COLO668 (cell line): ENCODE results near the gene ZNF580.

Experiments
- DNase-seq: peaks from one replicate; lab custom pipeline; 2025; ENCODE audit not compliant: unreplicated experiment; lab: John Stamatoyannopoulos, UW

The ZNF580 gene

DNA sequence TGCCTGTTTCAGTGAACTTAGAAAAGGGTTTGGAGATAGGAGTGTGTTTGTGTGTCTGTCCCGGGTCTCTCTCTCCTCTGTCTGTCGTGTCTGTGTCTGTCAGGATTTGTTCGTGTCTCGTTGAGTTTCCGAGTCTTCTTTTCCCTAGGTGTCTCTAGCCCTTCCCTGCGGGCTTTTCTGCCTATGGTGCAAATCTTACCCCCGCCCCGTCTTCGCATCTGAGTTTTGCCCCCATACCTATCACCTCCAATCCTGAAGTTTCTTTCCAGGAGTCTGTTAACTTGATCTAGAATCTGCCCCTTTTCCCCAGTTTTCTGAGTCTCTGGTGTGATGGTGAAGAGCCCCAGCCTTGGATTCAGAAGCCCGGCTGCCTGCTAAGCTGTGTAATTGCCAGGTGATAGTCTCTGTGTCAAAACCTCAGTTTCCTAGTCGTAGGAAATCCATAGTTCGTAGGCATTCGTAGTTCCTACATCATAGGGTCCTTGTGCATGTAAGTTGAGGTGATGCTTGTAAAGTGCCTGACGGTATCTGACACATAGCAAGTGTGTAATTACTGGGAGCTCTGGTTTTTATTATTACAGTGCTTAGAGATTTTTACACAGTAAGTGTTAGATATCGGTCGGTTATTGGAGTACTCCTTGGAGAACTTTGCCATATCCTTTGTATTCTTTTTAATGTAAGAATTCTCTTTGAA lies 35.0 kb downstream of the ZNF580 start:
- DNase-seq: no peak

DNA sequence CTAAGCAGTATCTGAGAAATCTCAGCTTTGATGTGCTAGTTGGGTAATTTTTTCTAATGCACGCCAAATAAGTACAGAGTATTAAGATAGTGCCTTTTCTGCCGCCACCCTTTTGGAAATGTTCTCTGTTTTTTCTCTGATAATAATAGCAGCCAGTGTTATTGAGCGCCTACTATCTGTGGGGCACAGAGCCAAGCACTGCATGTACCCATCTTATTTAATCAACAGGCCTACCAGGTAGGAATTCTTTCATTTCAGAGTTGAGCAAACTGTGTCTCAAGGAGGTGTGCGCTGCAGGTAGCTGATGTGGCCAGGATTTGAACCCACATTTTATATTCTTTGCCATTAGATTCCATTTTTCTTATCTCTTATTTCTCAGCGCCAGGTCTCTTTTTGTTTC lies 35.6 kb downstream of the ZNF580 start:
- no peak for DNase-seq

DNA sequence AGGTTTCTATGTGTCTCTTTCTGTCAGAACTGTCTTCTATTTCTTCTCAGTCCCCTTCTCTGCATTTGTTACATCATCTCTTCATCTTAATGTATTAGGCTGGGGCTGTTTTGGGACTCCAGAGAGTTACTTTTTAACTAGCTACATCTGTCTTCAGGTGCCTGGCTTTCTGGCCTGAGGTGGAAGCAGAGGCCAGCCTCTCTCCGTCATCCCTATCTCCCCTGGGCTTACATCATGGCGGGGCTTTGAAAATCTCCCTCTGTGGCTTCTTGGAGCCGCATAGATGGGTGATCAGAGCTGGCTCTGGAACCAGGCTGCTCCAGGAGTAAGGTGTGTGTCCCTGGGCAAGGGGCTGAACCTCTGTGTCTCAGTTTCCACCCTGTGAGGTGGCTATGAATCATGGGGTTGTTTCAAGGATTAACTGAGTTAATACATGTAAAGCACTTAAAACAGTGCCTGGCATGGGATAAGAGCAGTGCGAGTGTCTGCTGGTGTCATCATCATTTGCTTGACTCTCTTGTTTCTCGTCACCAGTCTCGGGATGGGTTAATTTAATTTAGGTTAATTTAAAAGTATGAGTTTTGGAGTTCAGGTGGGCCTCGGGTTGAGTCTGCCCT lies 36.2 kb downstream of the ZNF580 start:
- DNase-seq: no peak

DNA sequence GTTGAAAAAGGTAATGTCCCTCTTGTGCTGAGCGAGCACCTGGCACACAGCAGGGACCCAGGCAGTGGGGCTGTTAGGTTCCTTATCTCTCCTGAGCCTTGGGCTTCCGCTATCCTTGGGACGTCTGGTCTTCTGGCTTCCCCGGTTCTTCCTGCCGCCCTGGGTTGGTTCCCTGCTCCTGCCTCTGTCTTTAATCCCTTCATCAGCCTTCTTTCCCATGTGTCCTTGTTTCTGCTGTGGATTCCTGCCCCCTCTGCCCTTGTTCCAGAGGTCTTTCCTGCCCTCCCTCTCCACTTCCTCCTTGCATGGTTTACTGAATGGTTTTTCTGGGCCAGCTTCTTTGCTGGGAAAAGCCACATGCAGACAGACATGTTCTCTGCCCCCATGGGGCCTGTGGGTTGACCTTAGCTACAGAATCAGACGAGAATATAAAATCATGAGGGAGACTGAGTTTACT lies 36.8 kb downstream of the ZNF580 start:
- no peak for DNase-seq

DNA sequence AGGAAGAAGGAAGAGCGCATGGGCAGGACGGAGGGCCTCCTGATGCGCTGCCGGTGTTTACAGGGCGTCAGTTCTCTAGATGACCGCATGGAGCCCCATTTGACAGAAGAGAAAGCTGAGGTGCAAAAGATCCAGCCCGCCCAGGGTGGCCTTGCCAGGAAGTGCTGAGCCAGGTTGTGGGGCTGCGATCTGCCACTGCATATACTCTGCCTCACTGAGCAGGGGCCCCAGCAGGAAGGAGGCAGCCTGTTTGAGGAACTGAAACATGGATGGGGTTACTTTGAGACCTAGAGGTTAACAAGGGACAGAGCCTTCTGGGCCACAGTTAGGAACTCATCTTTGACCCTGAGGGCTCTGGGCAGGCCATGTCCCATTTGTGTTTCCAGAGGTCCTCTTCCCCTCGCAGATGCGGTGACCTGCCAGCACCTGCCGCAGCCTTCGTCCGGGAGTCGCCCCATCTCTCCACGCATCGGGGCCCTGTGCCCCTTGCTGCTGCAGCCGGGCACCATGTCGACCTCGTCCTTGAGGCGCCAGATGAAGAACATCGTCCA lies 37.4 kb downstream of the ZNF580 start:
- DNase-seq: no peak

DNA sequence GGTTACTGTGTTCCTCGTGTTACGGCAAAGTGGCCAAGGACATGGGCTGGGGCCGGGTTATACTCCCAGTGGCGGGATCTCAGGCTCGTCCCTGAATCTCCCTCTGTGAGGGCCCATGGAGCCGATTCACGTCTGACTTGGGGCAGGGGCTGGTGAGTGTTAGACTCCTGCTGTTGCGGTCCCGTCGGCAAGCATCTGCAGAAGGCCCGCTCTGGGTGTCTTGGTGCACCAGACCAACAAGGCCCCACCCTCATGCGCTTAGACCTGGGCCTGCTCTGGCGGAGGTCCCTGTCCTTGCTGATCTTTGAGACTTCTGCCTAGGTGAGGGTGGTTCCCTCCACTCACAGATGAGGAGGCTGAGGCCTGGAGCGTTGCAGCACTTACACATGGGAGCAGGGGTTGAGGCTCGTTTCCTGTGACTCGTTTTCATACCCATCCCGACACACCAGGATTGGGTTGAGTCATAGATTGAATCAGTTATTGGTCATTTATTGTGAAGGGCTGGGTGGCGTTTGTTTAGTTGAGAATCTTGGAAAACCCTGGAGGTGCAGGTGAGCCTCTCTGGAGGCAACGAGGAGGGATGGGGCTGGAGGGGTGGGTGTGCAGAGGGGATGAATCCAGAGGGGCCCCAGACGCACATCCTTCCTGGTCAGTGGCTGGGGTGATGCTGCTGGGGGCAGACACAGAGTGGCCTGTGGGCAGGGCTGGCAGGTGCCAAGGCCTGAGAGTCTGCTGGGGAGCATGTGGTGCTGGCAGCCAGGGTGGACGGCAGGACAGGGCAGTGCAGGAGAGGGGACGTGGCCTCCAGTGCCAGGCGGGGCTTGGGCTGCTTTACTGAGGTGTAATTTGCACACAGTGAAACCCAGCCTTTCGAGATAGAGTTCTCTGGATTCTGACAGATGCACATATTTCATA lies 38.8 kb downstream of the ZNF580 start:
- DNase-seq: no peak

DNA sequence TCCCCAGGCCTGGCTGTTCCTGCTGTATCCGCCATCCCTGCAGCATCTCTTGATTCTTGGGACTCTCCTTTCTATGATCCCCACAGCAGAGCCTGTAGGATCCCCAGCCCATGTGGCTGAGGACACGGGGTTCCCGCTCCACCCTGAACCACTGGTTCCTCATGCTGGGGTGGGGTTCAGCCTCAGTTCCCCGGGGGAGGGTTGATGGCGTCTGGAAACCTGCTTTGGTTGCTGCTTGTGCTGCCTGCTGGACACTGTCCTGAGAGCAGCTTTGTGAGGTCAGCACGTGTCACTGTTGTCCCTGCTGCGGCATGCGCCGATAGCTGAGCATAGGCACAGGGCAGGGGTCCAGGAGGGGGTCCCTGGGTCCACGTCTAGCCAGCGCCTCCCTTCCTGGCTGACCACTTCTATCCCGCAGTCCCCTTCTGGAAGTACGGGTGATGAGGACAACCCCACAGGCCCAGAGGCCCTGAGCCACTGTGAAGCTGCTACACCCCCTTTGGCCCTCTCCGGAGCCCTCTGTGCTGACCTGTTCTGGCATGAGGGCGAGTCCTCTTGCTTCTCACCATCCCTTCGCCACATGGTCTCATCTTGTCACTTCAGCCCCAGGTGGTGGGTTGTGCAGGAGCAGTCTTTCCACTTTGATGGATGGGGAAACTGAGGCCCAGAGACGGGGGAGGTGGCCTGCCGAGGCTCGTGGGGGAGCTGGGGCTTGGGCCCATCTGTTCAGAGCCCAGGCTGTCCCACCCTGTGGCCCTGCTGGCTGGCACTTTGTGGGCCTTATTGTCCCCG lies 39.7 kb downstream of the ZNF580 start:
- DNase-seq: no peak

DNA sequence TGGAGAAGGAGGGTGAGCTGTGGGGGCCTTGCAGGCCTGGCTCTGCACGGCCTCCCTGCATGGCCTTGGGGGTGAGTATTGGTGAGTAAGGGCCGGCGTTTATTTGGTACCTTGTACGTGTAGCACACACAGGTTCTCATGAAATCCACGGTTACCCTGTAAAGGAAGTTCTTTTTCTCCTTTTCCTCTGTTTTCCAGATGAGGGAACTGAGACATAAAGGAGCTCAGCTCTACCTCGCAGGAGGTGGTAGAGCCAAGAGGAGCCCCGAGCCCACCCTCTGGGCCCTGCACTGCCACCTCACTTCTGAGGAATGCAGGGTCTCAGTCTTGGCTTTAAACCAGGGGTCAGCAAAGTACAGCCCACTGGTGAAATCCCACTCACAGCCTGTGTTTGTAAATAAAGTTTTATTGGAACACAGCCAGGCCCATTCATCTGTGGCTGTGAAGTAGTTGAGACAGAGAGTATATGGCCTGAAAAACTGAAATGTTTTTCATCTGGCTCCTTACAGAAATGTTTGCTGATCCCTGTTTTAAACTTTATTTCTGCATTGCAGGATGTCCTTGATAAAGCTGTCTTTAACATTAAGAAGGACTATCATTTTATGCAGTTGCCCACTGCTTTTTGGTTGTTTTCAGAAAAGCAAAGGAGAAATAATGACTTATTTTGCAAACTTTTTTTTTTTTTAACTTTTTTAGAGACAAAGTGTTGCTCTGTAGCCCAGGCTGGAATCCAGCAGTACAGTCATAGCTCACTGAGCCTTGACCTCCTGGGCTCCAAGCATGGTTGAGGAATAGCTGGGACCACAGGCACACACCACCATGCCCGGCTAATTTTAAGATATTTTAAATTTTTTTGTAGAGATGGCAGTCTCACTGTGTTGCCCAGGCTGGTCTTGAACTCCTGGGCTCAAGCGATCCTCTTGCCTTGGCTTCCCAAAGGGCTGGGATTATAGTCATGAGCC lies 40.6 kb downstream of the ZNF580 start:
- no peak for DNase-seq

DNA sequence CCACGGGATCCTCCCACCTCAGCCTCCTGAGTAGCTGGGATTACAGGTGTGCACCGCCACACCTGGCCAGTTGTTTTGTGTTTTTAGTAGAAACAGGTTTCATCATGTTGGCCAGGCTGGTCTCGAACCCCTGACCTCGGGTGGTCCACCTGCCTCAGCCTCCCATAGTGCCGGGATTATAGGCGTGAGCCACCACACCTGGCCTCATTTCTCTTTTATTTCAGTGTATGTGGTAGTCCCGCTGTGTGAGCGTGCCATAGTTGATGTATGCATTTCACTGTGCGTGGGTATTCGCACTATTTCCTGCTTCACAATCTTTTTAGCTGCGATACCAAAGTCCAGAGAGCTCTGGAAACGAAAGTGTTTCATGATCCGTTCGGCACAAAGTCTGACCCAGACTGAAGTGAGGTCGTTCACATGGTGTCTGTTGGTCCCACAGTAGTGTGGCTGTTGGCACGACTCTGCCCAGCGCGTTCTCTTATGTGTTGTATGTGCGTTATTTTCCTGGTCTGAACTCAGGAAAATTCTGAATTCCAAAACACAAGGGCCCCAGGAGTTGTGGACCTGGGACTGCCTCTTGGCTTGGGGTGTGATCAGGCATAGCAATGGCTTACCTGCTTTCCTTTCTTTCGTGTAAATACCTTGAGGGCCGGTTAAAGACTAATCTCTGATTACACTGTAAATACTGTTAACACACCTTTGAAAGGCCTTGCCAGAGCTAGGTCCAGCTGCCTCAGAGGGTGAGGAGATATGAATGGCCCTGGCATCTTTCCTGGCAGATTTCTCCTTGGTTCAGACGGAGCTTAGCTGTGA lies 42.9 kb downstream of the ZNF580 start:
- DNase-seq: peak; percentile 7

DNA sequence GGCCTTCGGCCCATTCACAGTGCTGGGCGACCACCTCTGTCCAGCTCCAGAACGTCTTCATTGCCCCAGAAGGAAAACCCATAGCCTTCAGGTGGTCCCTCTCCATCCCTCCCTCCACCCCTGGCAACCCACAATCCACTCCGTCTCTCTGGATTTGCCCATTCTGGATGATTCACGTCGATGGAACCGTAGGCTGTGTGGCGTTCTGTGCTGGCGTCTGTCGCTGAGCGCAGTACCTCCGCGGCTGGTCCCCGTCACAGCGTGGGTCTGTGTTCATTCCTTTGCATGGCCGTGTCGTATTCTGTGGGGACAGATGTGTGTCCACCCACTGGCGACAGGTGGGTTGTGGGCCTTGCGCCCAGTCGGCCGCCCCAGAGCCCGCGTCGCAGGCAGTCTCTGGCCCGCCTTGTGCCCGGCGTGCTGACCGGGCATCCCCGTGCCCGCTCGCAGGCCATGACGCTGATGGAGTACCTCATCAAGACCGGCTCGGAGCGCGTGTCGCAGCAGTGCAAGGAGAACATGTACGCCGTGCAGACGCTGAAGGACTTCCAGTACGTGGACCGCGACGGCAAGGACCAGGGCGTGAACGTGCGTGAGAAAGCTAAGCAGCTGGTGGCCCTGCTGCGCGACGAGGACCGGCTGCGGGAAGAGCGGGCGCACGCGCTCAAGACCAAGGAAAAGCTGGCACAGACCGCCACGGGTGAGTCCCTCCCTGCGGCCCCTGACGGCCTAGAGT lies 44.3 kb downstream of the ZNF580 start:
- DNase-seq: no peak

DNA sequence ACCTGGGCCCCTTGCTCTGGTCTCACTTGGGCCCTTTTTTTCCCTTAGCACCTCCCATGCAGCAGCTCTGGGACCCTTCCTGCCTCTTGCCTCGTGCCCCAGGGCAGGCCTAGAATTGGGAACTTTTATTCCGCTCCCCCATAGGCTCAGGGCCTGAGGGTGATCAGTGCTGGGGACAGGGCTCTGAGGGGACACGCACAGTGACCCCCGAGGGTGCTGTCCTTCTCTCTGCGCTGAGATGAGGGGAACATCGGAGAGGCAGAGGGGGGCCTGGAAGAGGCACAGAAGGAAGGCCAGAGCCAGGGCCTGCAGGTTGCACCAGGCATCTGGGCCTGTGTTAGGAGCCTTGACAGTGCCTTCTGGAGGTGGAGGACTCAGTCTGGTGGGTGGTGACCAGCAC lies 45.0 kb downstream of the ZNF580 start:
- no peak for DNase-seq

DNA sequence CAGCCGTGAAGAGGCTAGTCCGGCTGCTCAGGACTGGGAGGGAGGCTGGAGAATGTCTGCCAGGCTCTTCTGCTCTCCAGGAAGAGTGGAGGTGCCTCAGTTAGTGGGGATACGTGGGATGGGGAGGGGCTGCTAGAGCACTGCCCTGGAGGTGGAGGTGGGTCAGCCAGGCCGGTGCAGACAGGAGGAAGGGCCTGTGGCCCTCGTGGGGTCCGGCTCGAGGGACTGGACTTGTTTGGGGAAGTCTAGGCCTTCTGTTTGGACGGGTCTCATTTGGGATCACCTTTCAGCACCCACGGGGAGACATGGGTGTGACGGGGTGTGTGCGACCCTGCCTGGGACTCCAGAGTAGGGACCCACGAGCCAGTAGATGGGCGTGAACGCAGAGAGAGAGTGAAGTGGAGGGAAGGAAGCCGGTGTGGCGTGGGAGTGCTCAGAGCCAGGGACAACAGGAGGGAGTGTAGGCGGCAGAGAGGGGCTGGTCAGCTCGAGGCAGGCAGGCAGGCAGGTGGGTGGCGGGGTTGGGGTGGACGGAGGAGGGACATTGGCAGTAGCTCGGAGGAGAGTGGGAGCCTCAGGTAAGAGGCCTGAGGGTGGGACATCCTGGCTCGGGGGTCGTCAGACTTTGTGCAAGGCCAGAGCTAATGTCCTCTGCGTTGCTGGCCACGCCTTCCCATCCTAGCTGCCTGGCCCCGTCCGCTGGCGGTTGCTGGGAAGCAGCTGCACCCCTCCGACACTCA lies 45.7 kb downstream of the ZNF580 start:
- DNase-seq: no peak

DNA sequence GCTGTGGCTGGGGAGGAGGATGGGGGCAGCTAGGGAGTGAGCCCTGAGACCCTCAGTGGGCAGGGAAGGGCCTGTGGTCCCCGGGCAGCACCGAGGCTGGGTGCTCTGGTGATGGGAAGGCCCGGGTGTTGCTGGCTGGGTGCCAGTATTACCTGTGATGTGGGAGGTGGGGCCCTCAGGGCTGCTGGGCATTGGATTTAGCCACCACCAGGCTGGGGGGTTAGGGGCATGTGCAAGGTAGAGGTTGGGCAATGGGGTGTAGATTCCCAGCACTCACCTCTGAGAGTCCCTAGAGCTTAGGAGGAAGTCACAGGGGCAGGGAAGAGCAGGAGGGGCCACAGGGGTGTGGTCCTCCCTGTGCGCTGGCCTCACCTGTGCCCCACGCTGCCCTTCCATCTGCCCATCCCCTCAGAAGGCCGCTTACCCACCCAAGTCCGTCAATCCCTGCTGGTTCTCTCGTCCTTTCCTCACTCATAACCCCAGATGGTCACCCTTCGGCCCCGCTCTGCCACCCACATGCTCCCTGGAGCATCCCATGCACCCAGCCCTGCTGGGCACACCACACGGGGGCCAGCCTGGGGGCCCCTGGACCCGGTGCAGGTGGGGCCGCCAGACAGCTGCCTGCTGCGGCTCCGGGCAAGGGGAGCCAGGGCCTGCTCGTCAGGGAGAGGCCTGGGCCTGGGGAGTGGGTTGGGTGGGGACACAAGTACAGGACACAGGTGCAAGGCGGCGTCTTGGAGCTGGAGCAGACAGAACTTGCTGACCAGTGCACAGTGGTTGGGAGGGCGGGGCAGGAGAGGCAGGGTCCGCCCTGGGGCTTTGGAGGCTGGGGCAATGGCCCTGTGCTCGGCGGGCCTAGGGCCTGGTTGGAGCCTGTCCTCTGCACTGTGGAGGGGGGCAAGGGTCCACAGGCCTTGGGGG lies 46.7 kb downstream of the ZNF580 start:
- DNase-seq: no peak

DNA sequence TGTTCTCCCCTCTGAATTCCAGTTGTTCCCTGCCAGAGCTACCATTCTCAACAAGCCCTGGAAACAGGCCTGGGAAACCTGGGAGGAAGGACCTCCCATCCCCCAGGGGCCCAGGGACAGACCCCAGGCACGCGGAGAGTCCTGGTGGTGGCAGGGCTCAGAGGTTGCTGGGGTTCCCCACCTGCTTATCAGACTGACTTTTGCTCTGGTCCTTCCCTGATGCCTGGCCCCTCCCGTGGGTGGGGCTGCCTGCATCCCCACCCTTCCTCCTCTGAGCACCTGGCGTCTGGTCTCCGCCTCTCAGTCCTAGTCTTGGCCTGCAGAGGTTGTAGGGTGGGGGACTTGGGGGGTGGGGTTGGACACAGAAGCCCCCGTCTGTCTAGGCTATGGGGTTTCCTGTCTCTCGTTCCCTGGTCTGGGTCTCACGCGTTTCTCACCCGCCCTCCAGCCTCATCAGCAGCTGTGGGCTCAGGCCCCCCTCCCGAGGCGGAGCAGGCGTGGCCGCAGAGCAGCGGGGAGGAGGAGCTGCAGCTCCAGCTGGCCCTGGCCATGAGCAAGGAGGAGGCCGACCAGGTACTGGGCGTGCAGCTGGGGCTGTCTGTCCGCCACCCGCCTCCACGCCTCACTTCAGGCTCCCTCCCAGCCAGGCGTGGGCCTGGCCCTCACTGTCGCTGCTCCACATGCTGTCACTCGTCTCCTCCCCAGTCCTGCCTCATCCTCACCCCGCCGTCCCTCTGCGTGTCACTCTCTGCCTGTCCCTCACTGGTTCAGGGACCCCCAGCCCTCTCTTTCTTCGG lies 47.8 kb downstream of the ZNF580 start:
- peak; percentile 83 for DNase-seq

DNA sequence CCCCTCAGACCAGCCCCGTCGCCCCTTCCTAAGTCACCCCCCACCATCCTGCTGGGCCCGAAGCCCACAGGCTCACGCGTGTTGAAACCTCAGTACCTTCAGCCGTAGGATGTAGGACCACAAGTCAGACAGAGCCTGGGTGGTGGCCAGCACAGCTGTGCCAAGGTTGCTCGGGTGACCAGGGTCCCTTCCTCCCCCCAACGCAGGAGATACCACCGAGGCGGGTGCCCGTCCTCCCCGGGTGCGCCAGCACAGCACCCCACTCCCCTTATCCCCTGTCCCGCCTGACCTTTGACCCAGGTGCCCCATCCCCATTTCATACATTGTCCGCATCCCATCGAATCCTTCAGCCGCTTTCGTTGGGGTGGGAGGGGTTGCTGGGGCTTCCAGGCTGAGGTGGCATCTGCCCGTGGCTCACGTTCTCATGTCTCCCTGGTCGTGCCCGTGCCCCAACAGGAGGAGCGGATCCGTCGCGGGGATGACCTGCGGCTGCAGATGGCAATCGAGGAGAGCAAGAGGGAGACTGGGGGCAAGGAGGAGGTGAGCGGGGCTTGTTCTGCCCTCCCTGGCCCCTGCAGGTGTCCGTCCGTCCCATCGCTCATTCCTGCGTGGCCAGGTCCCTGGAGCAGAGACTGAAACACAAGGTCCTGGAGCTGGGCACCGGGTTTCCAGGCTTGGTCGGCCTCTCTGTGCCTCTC lies 48.8 kb downstream of the ZNF580 start:
- DNase-seq: no peak
